ENCODE results near the gene NDRG2.
A peak's percentile ranks its signal among the peaks of the same experiment; 100 is the strongest.

DNA sequence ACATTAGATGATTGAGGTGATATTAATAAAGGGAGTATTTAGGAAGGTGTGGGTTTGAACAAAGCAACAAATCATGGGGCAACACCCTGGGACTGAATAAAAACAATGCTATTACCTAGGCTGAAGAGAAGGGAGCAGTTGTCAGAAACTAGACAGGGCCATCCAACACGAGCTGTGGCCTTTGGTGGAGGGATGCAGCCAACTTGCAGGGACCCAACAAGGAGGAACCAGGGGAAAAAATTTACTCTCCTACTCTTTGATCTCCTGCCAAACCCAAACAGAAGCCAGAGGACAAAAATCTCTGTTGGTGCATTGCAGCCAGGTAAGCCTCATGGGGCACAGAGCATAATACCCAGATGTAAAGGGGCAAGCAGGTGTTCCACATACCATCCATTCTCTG, 13.7 kb downstream of the NDRG2 start:
- TF ChIP-seq, protein P1, sequence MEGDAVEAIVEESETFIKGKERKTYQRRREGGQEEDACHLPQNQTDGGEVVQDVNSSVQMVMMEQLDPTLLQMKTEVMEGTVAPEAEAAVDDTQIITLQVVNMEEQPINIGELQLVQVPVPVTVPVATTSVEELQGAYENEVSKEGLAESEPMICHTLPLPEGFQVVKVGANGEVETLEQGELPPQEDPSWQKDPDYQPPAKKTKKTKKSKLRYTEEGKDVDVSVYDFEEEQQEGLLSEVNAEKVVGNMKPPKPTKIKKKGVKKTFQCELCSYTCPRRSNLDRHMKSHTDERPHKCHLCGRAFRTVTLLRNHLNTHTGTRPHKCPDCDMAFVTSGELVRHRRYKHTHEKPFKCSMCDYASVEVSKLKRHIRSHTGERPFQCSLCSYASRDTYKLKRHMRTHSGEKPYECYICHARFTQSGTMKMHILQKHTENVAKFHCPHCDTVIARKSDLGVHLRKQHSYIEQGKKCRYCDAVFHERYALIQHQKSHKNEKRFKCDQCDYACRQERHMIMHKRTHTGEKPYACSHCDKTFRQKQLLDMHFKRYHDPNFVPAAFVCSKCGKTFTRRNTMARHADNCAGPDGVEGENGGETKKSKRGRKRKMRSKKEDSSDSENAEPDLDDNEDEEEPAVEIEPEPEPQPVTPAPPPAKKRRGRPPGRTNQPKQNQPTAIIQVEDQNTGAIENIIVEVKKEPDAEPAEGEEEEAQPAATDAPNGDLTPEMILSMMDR (conservative IDR thresholded peaks at IDR 0.05 in 1 of 2, IDR thresholded peaks at IDR 0.05 in 1 of 2; ENCODE audit: low read depth in 1 of 2, low read length in 2 of 2): no peak
- peak; percentile 26 for TF ChIP-seq EZH2 (IDR thresholded peaks at IDR 0.05; ENCODE audit: low read length, missing control alignments)

Data from fibroblast of lung (primary cell).